Lower lobe of right lung (tissue), 2 donors: ENCODE measurements around the gene CHMP1B. TPM values are rescaled to one million over a fixed set of nuclear protein-coding genes. Genes with fewer than 3 reads are reported as not detected.
"Not testable (repeated sequence)": the region's sequence is repeated elsewhere in the genome, so short reads cannot be mapped to it uniquely, and the experiment has no call there.

Source experiments
- ATAC-seq, 2 donors: fragments of 200-7000 bp; cut with Tn5 transposase; one replicate each; pipeline ENCODE4 v1.9.1; 2020 to 2022; ENCODE audit warnings: mild to moderate bottlenecking in 2 of 2, moderate library complexity in 2 of 2
- DNase-seq: peaks from one replicate; pipeline ENCODE4 v3.0.0-alpha.2; 2020
- H3K27ac ChIP-seq: fragments of 200-600 bp; one replicate; pipeline ENCODE4 v1.8.0; 2022
- H3K27me3 ChIP-seq: fragments of 200-600 bp; one replicate; pipeline ENCODE4 v1.8.0; 2022; ENCODE audit warnings: low read depth
- H3K36me3 ChIP-seq: fragments of 200-600 bp; one replicate; pipeline ENCODE4 v1.8.0; 2022; ENCODE audit warnings: mild to moderate bottlenecking
- H3K4me1 ChIP-seq: fragments of 200-600 bp; one replicate; pipeline ENCODE4 v1.8.0; 2022
- H3K4me3 ChIP-seq: fragments of 200-600 bp; one replicate; pipeline ENCODE4 v1.8.0; 2022; ENCODE audit warnings: mild to moderate bottlenecking
- H3K9me3 ChIP-seq: fragments of 200-600 bp; one replicate; pipeline ENCODE4 v1.8.0; 2022
- CTCF ChIP-seq: fragments of 200-600 bp; IDR thresholded peaks from one replicate; pipeline ENCODE4 v1.8.0; 2022; ENCODE audit warnings: antibody characterized with exemption, mild to moderate bottlenecking
- intact Hi-C: fragments of 100-400 bp; cut with DNase I; formaldehyde crosslinking; loops from one replicate; pipeline ENCODE4 v1.11.0; 2022
- total RNA-seq: library from RNA; stranded (reverse); fragmentation: NEBNext Ultra II Directional; extraction: Animal tissue kit (Norgen Biotek cat#: 25700); gene quantifications from one replicate; pipeline ENCODE4 v1.2.1, GENCODE V29; 2021
- donor health status: DM: no; HTN: yes; CAD: no; lungs with severe emphysema.

Gene CHMP1B
- total RNA-seq, 1 donor from 2014 or later: 39.4 TPM

- ATAC-seq (no peak), DNase-seq (no peak)
- H3K36me3 ChIP-seq: no peaks in the 10 kb centered on the region
- peaks cover 14% of the 10 kb centered on the region for H3K4me1 ChIP-seq
- no peaks in the 10 kb centered on the region for H3K27me3 ChIP-seq
- no peak overlapping the region for H3K4me3 ChIP-seq
- H3K9me3 ChIP-seq: no peaks in the 10 kb centered on the region
- TF ChIP-seq CTCF: no peak
- intact Hi-C loops: no loop called here
- H3K27ac ChIP-seq: no peak overlapping the region
Measured at GRCh38 chr18:11847811-11848210, 3.4 kb upstream of the CHMP1B start.

- no peaks in the 10 kb centered on the region for H3K27me3 ChIP-seq
- no peak for TF ChIP-seq CTCF
- no peak for DNase-seq
- H3K9me3 ChIP-seq: no peaks in the 10 kb centered on the region
- H3K27ac ChIP-seq: peak overlapping the region; percentile 91
- peaks cover 8% of the 10 kb centered on the region for H3K36me3 ChIP-seq
- no peak overlapping the region for H3K4me3 ChIP-seq
- intact Hi-C loops: no loop called here
- ATAC-seq: no peak
- H3K4me1 ChIP-seq: peaks cover 29% of the 10 kb centered on the region
Measured at GRCh38 chr18:11849279-11849678, 1.9 kb upstream of the CHMP1B start.

GRCh38 chr18:11849841-11850634 is 1.2 kb upstream of the CHMP1B start:
- intact Hi-C loops: no loop called here
- peaks cover 35% of the 10 kb centered on the region for H3K4me1 ChIP-seq
- no peak for TF ChIP-seq CTCF
- peak; percentile 78 for DNase-seq
- peak; percentile 78 to 81 for ATAC-seq
- H3K27me3 ChIP-seq: no peaks in the 10 kb centered on the region
- peak overlapping the region; percentile 65 for H3K4me3 ChIP-seq
- peaks cover 16% of the 10 kb centered on the region for H3K36me3 ChIP-seq
- peak overlapping the region; percentile 91 for H3K27ac ChIP-seq
- no peaks in the 10 kb centered on the region for H3K9me3 ChIP-seq

- no peak for TF ChIP-seq CTCF
- ATAC-seq (peak; percentile 49 to 76), DNase-seq (no peak)
- intact Hi-C loops: no loop called here
- Histone ChIP-seq H3K4me1 (peaks cover 36% of the 10 kb centered on the region), H3K27ac (peak overlapping the region; percentile 91), H3K9me3 (no peaks in the 10 kb centered on the region), H3K27me3 (no peaks in the 10 kb centered on the region), H3K4me3 (peak overlapping the region; percentile 65), H3K36me3 (peaks cover 21% of the 10 kb centered on the region)
Measured at GRCh38 chr18:11850821-11851145, 430 bp upstream of the CHMP1B start.

GRCh38 chr18:11851806-11852337 is 659 bp downstream of the CHMP1B start:
- Histone ChIP-seq H3K27me3 (no peaks in the 10 kb centered on the region), H3K27ac (peak overlapping the region; percentile 91), H3K9me3 (no peaks in the 10 kb centered on the region), H3K36me3 (peaks cover 21% of the 10 kb centered on the region), H3K4me1 (peaks cover 41% of the 10 kb centered on the region), H3K4me3 (peak overlapping the region; percentile 65)
- intact Hi-C loops: no loop called here
- DNase-seq (peak; percentile 69), ATAC-seq (peak; percentile 48 to 57)
- no peak for TF ChIP-seq CTCF

GRCh38 chr18:11854554-11854953 is 3.3 kb downstream of the CHMP1B start:
- H3K27ac ChIP-seq, intact Hi-C loops, H3K9me3 ChIP-seq, H3K4me3 ChIP-seq, ATAC-seq, DNase-seq, H3K27me3 ChIP-seq: not testable (repeated sequence)
- H3K36me3 ChIP-seq: peaks cover 21% of the 10 kb centered on the region
- peaks cover 40% of the 10 kb centered on the region for H3K4me1 ChIP-seq
